ENCODE results near the gene CD14. TPM values are rescaled to one million over a fixed set of nuclear protein-coding genes. Genes with fewer than 3 reads are reported as not detected.
"Not testable (repeated sequence)": the region's sequence is repeated elsewhere in the genome, so short reads cannot be mapped to it uniquely, and the experiment has no call there.

The CD14 gene
- total RNA-seq, 2 donors from 2014 or later = 0.56 to 1.6 TPM

DNA sequence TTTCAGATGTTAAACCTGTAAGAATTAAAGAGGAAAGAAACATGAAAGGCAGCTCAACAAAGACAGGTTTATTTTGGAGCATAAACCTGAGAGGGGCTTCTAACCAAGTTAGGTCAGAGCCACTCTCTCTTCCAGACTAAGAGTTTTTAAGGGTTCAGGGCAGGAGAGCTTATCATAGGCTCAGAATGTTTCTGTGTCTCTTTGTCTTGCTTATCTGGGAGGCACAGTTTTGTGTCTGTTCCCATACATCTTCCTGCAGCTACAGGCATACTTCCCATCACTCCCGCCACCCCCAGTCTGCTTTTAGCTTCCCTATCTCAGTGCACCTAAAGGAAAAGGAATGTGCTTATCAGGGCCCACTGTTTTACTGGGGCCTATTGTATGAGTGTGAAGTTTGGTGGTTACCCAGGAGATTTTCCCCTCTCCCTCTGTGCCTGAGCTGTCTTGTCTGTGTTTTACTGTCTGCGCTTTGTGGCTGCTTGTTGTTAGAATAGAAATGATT, 21.9 kb downstream of the CD14 start:
- no peak for ATAC-seq
- DNase-seq (ENCODE audit: low spot score in 2 of 2) = no peak
- peaks cover 0 to 4% of the 10 kb centered on the region in 2 donors for H3K9me3 Mint-ChIP-seq
- no peak overlapping the region for H3K27ac Mint-ChIP-seq
- peaks cover 0 to 6% of the 10 kb centered on the region in 2 donors for H3K36me3 Mint-ChIP-seq

DNA sequence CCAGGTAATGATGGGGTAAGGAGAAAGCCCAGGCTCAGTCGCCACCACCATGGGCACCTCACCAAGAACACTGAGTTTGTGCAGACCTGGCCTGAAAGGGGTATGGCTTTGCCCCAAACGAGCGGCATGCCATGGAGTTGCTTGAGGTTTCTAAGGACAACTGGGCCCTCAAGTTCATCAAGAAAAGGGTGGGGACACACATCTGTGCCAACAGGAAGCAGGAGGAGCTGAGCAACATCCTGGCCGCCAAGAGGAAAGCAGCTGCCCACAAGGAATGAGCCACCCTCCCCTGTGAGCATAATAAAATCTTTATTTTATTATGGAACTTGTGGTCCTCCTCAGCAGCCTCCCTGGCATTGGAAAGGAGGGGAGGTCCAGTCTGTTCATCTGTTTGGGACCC, 23.8 kb downstream of the CD14 start:
- ATAC-seq = no peak
- no peak overlapping the region for H3K27ac Mint-ChIP-seq
- peaks cover 0 to 6% of the 10 kb centered on the region in 2 donors for H3K36me3 Mint-ChIP-seq
- DNase-seq (ENCODE audit: low spot score in 2 of 2) = no peak
- peaks cover 0 to 4% of the 10 kb centered on the region in 2 donors for H3K9me3 Mint-ChIP-seq

DNA sequence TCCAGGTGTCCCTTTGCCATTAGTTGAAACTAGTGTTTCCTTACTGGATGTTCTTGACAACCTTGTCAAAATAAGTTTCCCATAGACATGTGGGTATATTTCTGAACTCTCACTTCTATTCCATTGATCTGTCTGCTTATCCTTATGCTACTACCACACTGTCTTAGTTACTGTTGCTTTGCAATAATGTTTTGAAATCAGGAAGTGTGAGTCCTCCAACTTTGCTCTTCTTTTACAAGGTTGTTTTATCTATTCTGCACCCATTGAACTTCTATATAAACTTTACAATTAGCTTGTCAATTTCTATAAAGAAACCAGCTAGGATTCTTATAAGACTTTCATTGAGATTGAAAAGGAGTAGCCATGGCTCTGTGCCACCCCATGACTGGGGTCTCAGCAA, 24.3 kb downstream of the CD14 start:
- Mint-ChIP-seq H3K27ac (no peak overlapping the region), H3K9me3 (peaks cover 0 to 4% of the 10 kb centered on the region in 2 donors), H3K36me3 (peaks cover 0 to 6% of the 10 kb centered on the region in 2 donors)
- ATAC-seq = no peak
- no peak for DNase-seq (ENCODE audit: low spot score in 2 of 2)

DNA sequence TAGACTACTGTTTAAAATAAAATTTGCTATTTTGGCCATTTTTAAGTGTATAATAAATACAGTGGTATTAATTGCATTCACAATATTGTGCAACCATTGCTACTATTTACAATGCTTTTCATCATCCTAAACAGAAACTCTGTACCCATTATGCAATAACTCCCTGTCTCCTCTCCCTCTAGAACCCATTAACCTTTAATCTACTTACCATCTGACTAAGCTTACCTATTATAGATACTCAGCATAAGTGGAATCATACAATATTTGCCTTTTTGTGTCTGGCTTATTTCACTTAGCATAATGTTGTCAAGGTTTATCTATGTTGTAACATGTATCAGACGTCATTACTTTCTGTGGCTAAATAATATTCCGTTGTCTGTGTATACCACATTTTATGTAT, 25.9 kb downstream of the CD14 start:
- no peaks in the 10 kb centered on the region for H3K9me3 Mint-ChIP-seq
- no peak for ATAC-seq
- DNase-seq (ENCODE audit: low spot score in 2 of 2) = no peak
- no peaks in the 10 kb centered on the region for H3K36me3 Mint-ChIP-seq
- no peak overlapping the region for H3K27ac Mint-ChIP-seq

DNA sequence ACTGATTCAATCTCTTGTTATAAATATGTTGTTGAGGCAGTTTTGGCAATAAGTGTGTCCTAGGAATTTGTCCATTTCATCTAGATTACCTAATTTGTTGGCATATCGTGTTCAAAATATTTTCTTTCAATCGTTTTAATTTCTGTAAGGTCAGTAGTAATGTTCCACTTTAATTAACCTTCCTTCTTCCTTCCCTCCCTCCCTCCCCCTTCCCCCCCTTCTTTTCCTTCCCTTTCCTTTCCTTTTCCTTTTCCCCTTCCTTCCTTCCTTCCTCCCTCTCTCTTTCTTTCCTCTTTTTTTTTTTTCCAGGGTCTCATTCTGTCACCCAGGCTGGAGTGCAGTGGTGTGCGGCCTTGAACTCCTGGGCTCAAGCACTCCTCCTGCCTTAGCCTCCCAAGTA, 27.1 kb downstream of the CD14 start:
- no peak for DNase-seq (ENCODE audit: low spot score in 2 of 2)
- Mint-ChIP-seq H3K27ac (no peak overlapping the region), H3K9me3 (no peaks in the 10 kb centered on the region), H3K36me3 (no peaks in the 10 kb centered on the region)
- no peak for ATAC-seq

DNA sequence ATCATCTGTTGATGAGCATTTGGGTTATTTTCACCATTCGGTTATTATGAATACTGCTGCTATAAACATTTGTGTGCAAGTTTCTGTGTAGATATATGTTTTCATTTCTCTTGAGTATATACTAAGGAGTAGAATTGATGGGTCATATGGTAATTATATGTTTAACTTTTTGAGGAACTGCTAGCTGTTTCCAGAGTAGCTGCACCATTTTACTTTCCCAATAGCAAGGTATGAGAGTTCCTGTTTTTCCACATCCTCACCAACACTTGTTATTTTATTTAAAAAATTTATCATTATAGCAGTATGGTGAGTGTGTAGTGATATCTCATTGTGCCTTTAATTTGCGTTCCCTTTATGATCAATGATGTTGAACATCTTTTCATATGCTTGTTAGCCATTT, 29.2 kb downstream of the CD14 start:
- ATAC-seq = no peak
- no peaks in the 10 kb centered on the region for H3K36me3 Mint-ChIP-seq
- H3K27ac Mint-ChIP-seq = no peak overlapping the region
- no peaks in the 10 kb centered on the region for H3K9me3 Mint-ChIP-seq
- no peak for DNase-seq (ENCODE audit: low spot score in 2 of 2)

DNA sequence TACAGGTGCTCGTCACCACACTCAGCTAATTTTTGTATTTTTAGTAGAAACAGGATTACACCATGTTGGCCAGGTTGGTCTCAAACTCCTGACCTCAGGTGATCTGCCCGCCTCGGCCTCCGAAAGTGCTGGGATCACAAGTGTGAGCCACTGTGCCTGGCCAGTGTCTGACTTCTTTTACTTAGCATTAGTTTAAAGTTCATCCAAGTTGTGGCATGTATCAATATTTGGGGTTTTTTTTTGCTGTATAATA, 29.6 kb downstream of the CD14 start:
- not testable (repeated sequence) for ATAC-seq; H3K36me3 Mint-ChIP-seq; H3K27ac Mint-ChIP-seq; DNase-seq (ENCODE audit: low spot score in 2 of 2); H3K9me3 Mint-ChIP-seq

DNA sequence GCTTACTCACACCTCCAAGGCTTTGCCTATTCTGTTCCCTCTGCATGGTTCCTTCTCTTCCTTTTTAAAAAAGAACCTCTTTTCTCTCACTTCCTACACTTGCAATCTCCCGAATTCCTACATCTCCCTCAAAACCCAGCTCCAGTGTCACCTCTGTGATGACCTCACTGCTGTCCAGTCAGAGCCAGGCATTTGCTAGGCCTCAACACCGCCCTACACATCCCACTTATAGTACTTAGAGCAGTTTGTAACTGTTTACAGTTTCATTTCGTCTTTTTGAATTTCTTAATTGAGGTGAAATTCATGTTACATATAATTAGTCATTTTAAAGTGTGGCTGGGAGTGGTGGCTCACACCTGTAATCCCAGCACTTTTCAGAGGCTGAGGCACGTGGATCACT, 30.8 kb downstream of the CD14 start:
- ATAC-seq (no peak), DNase-seq (ENCODE audit: low spot score in 2 of 2) (no peak)
- Mint-ChIP-seq H3K36me3 (no peaks in the 10 kb centered on the region), H3K27ac (no peak overlapping the region), H3K9me3 (no peaks in the 10 kb centered on the region)

DNA sequence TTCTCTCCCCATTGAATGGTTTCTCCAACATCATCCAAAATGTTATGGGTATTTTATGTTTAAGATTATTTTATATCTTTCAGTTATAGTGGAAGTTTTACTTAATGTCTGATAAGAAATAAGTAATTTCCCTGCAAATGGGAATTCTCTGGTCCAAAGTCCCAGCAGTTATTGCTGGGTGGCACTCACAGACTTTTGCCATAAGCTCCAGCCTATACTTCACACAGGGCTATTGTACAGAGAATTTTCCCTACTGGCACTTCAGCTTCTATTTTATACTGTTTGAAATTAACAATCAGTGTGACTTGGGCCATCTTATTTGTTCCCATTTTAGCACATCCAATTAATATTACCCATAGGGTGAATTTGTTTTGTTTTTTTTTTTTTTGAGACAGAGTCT, 32.9 kb downstream of the CD14 start:
- H3K36me3 Mint-ChIP-seq = no peaks in the 10 kb centered on the region
- ATAC-seq (no peak), DNase-seq (ENCODE audit: low spot score in 2 of 2) (no peak)
- no peak overlapping the region for H3K27ac Mint-ChIP-seq
- H3K9me3 Mint-ChIP-seq = no peaks in the 10 kb centered on the region

DNA sequence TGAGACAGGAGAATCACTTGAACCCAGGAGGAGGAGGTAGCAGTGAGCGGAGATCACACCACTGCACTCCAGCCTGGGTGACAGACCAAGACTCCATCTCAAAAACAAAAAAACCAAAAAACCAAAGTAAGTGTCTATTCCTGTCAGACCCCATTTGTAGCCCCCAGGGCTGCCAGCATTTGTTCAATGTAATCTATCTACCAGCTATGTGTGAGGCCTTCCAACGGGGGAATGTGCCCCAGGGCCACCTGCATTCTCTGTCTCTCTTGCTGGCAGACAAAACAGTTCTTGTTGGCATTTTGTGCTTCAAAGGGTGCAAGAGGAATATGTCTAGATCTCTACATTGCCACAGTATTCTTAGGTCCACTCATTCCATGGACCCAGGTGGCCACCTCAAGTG, 34.1 kb downstream of the CD14 start:
- no peak for ATAC-seq
- Mint-ChIP-seq H3K36me3 (no peaks in the 10 kb centered on the region), H3K27ac (no peak overlapping the region), H3K9me3 (no peaks in the 10 kb centered on the region)
- no peak for DNase-seq (ENCODE audit: low spot score in 2 of 2)

DNA sequence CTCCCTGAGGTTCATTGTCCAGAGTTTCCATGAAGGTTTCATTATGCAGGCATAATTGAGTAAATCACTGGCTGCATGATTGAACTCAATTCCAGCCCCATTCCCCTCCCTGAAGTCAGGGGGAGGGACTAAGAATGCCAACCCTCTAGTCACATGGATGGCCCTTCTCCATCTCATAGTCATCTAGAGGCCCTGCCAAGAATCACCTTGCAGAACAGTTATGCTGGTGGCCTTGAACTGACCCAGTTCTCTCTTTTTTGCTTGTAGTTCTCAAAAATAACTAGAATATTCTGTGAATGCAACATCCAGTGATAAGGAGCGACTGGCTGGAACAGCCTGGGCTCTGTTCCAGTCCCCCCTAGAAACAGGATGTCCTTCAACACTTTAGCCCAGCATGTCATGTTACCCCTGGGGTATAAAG, 36.6 kb downstream of the CD14 start:
- Mint-ChIP-seq H3K9me3 (no peaks in the 10 kb centered on the region), H3K27ac (no peak overlapping the region), H3K36me3 (no peaks in the 10 kb centered on the region)
- ATAC-seq (no peak), DNase-seq (ENCODE audit: low spot score in 2 of 2) (no peak)

DNA sequence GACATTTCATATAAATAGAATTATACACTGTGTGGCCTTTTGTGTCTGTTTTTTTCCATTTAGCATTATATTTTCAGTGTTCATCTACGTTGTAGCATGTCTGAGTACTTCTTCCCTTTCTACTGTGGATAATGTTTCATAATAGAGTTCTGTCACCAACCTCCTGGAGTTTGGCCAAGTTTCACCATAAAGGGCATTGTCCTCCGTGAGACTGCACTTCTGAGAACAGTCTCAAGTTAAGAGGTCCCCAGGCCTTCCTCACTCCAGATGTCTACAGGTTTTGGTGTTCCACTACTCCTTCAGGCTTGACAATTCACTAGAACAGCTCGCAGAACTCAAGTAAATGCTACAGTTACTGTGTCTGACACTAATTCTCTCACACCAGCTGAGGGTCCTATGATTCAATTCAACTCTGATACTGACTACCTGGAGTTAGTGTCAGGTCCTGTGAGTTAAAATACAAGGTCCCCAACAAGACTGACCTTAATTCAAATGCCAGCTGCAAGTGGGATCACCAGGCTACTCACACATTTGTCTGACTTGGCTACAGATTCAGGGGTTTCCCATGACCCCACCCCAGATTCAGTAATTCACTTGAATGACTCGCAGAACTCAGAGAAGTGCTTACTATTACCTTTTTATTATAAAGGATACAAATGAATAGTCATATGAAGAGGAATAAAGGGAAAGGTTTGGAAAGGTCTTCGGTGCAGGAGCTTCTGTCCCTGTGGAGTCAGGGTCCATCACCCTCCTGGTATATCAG, 37.3 kb downstream of the CD14 start:
- Mint-ChIP-seq H3K36me3 (no peaks in the 10 kb centered on the region), H3K27ac (no peak overlapping the region), H3K9me3 (no peaks in the 10 kb centered on the region)
- no peak for DNase-seq (ENCODE audit: low spot score in 2 of 2)
- peak in 1 of 2 donors; percentile 18 for ATAC-seq

DNA sequence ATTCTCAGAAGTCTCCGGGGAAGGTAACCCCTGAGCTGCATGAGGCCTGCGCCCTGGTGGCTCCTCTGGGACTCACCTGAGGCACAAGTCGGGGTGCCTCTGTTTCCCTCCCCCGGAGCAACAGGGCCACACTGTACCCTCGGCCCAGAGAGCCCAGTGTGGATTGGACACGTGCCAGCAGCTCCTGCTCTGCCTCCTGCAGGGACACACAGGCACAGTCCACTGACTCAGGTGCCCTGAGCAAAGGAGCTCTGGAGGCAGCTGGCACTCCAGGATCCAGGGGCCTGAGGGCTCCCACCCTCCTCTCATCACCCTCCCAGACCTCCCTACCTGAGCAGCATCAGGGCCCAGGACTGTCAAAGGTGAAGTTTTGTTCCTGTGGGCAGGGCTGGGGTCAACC, 38.8 kb downstream of the CD14 start:
- Mint-ChIP-seq H3K9me3 (no peaks in the 10 kb centered on the region), H3K27ac (no peak overlapping the region), H3K36me3 (no peaks in the 10 kb centered on the region)
- no peak for ATAC-seq
- DNase-seq (ENCODE audit: low spot score in 2 of 2) = no peak

DNA sequence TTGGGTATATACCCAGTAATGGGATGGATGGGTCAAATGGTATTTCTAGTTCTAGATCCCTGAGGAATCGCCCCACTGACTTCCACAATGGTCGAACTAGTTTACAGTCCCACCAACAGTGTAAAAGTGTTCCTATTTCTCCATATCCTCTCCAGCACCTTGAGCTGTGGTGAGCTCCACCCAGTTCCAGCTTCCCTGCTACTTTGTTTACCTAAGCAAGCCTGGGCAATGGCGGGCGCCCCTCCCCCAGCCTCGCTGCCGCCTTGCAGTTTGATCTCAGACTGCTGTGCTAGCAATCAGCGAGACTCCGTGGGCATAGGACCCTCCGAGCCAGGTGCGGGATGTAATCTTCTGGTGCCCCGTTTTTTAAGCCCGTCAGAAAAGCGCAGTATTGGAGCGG, 39.9 kb downstream of the CD14 start:
- not testable (repeated sequence) for H3K9me3 Mint-ChIP-seq; H3K36me3 Mint-ChIP-seq; ATAC-seq; DNase-seq (ENCODE audit: low spot score in 2 of 2); H3K27ac Mint-ChIP-seq

DNA sequence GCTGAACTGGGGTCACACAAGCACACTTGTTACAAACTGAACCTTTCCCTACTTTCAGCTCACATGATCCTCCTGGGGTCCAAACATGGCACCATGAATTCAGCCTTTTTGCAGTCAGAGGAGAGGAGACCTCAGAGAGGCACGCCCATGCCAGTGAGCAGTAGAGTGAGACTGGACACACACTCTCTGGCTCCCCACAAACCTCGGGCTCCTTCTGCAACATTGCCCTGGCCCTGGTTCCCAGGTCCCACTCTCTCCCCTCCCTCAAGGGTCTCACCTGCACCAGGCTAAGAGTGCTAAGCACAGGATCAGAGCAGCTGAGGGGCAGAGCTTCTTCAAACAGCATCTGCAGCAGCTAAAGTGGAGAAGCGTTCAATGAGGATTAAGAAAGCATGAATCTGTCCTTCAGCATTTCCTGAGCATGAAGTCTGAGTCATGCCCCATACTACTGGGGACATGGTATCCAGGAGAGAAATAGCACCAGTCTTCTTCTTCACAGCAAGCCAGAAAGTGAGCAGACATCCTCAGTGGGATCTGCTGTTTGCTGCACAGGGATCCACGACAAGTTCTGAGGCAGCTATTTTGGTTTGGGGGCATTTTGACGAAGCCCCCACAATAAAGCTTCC, 41.1 kb downstream of the CD14 start:
- no peaks in the 10 kb centered on the region for H3K36me3 Mint-ChIP-seq
- H3K27ac Mint-ChIP-seq = no peak overlapping the region
- no peak for ATAC-seq
- H3K9me3 Mint-ChIP-seq = no peaks in the 10 kb centered on the region
- DNase-seq (ENCODE audit: low spot score in 2 of 2) = no peak

DNA sequence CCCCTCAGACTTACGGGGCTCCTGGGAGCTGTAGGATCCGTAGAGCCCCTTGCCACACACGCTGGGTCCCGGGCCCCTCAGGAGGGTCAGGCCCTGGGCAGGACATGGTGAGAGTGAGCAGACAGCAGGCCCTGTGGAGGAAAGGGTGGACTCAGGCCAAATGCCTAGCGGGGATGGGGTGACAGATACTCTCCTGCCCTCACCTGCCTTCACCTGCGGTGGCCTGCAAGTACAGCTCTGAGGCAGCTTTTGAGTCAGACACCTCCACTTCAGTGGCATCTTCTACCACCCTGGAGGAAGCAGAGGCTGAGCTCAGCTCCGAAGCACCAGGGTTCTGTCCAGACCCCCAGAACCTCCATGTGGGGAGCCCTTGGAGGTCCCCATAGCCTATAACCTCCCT, 42.1 kb downstream of the CD14 start:
- ATAC-seq (no peak), DNase-seq (ENCODE audit: low spot score in 2 of 2) (no peak)
- H3K27ac Mint-ChIP-seq = no peak overlapping the region
- H3K9me3 Mint-ChIP-seq = no peaks in the 10 kb centered on the region
- H3K36me3 Mint-ChIP-seq = no peaks in the 10 kb centered on the region

DNA sequence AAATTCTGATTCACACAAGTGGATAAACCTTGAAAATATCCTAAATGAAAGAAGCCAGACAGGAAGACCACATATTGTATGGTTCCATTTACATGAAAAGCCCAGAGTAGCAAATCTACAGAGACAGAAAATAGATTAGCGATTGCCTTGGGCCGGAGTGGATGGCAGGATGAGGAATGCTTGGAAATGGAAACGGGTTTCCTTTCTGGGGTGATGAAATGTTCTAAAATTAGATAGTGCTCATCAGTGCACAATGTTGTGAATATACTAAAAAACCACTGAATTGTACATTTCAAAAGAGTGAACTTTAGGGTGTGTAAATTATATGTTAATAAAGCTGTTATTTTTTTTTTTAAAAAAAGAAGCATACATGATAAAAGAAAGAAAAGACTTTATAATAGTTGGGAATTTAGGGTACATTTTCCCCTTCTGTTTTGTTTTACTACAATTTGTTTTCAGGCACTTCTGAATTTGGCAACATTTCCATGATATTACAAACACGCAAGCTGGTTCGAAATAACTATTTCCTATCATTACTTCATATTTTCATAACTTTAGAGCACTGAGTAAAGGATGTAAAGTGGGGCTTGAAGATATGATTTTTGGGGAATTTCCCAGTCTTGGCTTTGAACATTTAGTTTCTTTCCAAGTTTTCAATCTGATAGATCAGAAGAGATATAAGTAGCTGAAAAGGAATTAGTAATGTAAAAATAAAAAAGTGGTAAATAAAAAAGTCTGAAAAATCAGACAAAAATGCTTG, 44.5 kb downstream of the CD14 start:
- peaks cover 0 to 3% of the 10 kb centered on the region in 2 donors for H3K9me3 Mint-ChIP-seq
- ATAC-seq = no peak
- no peak overlapping the region for H3K27ac Mint-ChIP-seq
- H3K36me3 Mint-ChIP-seq = no peaks in the 10 kb centered on the region
- no peak for DNase-seq (ENCODE audit: low spot score in 2 of 2)

DNA sequence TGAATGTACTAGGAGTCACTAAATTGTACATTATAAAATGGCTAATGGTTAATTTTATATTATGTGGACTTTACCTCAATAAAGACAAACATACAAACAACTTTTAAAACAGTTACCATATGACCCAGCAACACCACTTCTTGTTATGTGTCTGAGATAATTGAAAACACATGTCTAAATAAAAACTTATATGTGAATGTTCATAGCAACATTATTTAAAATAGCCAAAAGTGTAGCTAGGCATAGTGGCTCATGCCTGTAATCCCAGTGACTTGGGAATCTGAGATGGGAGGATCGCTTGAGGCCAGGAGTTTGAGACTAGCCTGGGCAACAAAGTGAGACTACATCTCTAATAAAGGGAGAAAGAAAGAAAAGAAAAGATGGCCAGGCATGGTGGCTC, 45.5 kb downstream of the CD14 start:
- no peak for ATAC-seq
- peaks cover 0 to 3% of the 10 kb centered on the region in 2 donors for H3K9me3 Mint-ChIP-seq
- DNase-seq (ENCODE audit: low spot score in 2 of 2) = no peak
- peaks cover 0 to 8% of the 10 kb centered on the region in 2 donors for H3K36me3 Mint-ChIP-seq
- no peak overlapping the region for H3K27ac Mint-ChIP-seq
